ENCODE measurements around the gene GNA15. TPM values are rescaled to one million over a fixed set of nuclear protein-coding genes. Genes with fewer than 3 reads are reported as not detected.

Gene GNA15
- total RNA-seq, 1 experiment from 2014 or later, result not detected

DNA sequence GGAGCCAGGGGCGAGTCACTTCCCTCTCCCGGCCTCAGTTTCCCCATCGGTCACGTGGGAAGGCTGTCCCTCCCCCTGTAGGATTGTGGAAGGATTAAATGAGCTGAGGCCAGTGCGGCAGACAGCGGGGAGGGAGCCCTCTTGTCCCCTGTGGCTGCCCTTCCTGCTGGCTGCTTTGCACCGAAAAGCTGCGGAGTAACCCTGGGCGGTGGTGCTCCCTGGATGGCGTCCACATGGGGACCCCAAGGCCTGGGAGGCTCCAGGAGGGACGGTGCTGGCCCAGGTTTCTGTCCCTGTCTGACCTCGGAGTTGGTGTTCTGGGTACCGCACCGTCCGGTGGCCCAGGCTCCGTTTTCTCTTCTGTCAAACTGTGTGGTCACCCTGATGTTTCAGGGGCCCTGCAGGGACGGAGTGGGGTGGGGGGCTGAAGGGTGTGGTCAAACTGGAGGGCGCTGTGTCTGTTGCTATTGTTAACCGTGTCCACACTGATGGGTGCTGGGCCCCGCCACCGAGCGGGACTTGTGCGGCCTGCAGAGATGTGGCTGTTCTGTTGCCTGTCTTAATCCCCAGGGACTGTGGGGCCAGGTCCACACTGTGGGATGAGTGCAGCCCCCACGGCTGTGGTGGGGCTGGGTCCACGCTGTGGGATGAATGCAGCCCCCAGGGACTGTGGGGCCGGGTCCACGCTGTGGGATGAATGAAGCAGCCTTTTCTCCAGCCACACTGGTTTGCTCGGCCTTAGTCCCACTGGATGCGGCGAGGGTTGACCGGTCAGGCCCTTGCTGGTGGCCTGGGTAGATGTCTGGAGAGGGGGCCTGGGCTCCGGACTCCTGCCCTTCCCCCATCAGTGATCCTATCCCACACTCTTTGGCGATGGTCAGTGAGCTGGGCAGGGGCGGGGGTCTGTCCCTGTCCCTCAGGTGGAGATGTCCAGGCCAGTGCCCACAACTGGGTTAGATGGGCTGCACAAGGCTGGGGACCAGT is 34.8 kb upstream of the GNA15 start:
- intact Hi-C loops (cut with micrococcal nuclease; ENCODE audit: unreplicated experiment), result no loop called here
- Histone ChIP-seq H3K27me3 (replicated peaks; ENCODE audit: control insufficient read depth, insufficient read depth, low read length) (no peaks in the 10 kb centered on the region), H3K36me3 (ENCODE audit: control insufficient read depth, insufficient read depth, low read length) (no peaks in the 10 kb centered on the region), H3K4me3 (ENCODE audit: low read depth, low read length) (no peak overlapping the region), H3K4me1 (peaks cover 22% of the 10 kb centered on the region), H3K9me3 (no peaks in the 10 kb centered on the region)
- CTCF ChIA-PET, result no interaction called here
- no peak for DNase-seq
- Mint-ChIP-seq H3K36me3 (ENCODE audit: insufficient read depth, unreplicated experiment) (peaks cover 6% of the 10 kb centered on the region), H3K4me3 (ENCODE audit: unreplicated experiment) (no peak overlapping the region), H3K4me1 (ENCODE audit: low read depth, unreplicated experiment) (no peaks in the 10 kb centered on the region), H3K27ac (ENCODE audit: unreplicated experiment) (no peak overlapping the region), H3K9me3 (ENCODE audit: unreplicated experiment) (no peaks in the 10 kb centered on the region), H3K27me3 (ENCODE audit: insufficient read depth, unreplicated experiment) (no peaks in the 10 kb centered on the region)
- BruUV-seq (replicated peaks), result no TSS peak
- POLR2A ChIA-PET, result no interaction called here
- TF ChIP-seq, protein P1, sequence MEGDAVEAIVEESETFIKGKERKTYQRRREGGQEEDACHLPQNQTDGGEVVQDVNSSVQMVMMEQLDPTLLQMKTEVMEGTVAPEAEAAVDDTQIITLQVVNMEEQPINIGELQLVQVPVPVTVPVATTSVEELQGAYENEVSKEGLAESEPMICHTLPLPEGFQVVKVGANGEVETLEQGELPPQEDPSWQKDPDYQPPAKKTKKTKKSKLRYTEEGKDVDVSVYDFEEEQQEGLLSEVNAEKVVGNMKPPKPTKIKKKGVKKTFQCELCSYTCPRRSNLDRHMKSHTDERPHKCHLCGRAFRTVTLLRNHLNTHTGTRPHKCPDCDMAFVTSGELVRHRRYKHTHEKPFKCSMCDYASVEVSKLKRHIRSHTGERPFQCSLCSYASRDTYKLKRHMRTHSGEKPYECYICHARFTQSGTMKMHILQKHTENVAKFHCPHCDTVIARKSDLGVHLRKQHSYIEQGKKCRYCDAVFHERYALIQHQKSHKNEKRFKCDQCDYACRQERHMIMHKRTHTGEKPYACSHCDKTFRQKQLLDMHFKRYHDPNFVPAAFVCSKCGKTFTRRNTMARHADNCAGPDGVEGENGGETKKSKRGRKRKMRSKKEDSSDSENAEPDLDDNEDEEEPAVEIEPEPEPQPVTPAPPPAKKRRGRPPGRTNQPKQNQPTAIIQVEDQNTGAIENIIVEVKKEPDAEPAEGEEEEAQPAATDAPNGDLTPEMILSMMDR (IDR thresholded peaks at IDR 0.05; ENCODE audit: insufficient read depth in 1 of 2, low read depth in 1 of 2, low read length in 1 of 2, severe bottlenecking in 1 of 2, unreplicated experiment in 1 of 2), result no peak

DNA sequence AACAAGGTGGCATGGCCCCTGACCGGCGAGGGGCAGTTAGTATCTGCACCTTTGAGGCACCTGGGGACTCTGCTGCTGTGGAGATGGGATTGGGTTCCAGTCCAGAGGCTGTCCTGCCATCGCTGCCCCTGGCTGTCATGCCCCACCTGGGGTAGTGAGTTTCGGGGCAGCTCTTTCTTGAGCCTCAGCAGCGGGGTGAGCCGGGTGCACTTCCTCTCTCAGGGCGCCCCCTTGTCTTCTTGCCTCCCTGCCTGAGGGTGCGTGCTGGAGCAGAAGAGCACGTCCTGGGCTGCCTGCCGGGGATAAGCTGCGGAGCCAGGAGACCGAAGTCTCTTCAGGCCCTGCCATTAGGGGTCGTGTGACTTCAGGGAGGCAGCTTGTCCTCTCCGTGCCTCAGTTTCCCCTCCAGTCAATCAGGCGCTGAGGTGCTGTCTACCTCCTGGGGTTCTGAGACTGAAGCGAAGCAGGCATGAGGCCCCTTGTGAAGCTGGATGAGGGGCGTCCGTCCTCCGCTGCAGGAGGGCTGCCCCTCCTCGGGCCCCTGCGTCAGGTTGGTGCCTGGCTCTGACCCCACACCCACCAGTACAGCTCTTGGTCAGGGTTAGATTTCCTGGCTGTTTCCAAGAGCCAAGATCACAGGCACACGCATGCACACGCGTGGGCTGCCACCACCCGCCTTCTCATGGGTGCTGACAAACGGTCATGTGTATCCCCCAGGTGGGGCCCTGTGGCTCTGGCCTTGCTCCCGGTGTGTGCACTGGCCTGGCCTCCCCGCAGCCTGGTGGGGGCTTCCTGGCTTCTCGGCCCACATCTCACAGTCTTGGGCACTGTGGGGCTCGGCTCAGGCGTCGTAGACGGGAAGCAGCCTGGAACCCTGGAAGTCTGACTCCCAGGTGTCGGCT is 33.3 kb upstream of the GNA15 start:
- no TSS peak for BruUV-seq (replicated peaks)
- no peaks in the 10 kb centered on the region; the same call in 1 of the 2 replicates for H3K36me3 ChIP-seq (ENCODE audit: control insufficient read depth, insufficient read depth, low read length)
- Mint-ChIP-seq H3K9me3 (ENCODE audit: unreplicated experiment) (no peaks in the 10 kb centered on the region), H3K27me3 (ENCODE audit: insufficient read depth, unreplicated experiment) (no peaks in the 10 kb centered on the region), H3K4me1 (ENCODE audit: low read depth, unreplicated experiment) (no peaks in the 10 kb centered on the region), H3K36me3 (ENCODE audit: insufficient read depth, unreplicated experiment) (peaks cover 6% of the 10 kb centered on the region), H3K27ac (ENCODE audit: unreplicated experiment) (no peak overlapping the region), H3K4me3 (ENCODE audit: unreplicated experiment) (no peak overlapping the region)
- ChIA-PET CTCF (no interaction called here), POLR2A (no interaction called here)
- no peak overlapping the region for H3K4me3 ChIP-seq (ENCODE audit: low read depth, low read length)
- H3K9me3 ChIP-seq, result no peaks in the 10 kb centered on the region
- H3K4me1 ChIP-seq, result peaks cover 7% of the 10 kb centered on the region
- intact Hi-C loops (cut with micrococcal nuclease; ENCODE audit: unreplicated experiment), result no loop called here
- no peak for DNase-seq
- no peaks in the 10 kb centered on the region for H3K27me3 ChIP-seq (replicated peaks; ENCODE audit: control insufficient read depth, insufficient read depth, low read length)
- TF ChIP-seq, protein P1 (IDR thresholded peaks at IDR 0.05; ENCODE audit: insufficient read depth in 1 of 2, low read depth in 1 of 2, low read length in 1 of 2, severe bottlenecking in 1 of 2, unreplicated experiment in 1 of 2), result no peak

DNA sequence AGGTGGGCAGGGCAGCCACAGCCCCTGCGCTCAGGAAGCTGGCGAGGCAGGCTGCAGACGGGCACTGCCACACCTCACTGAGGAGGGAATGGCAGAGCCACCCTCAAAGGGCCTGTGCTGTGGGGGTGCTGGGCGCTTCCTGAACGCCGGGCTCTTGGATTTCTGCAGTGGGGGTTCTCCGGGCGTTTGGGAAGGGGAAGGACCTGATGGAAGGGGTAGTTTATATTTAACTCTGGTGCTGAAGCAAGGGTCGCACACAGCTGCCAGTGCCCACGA is 31.2 kb upstream of the GNA15 start:
- intact Hi-C loops (cut with micrococcal nuclease; ENCODE audit: unreplicated experiment), result no loop called here
- Histone ChIP-seq H3K36me3 (ENCODE audit: control insufficient read depth, insufficient read depth, low read length) (no peaks in the 10 kb centered on the region; the same call in 1 of the 2 replicates), H3K9me3 (no peaks in the 10 kb centered on the region), H3K4me3 (ENCODE audit: low read depth, low read length) (no peak overlapping the region), H3K27me3 (replicated peaks; ENCODE audit: control insufficient read depth, insufficient read depth, low read length) (no peaks in the 10 kb centered on the region), H3K4me1 (no peaks in the 10 kb centered on the region; the same call in 1 of the 2 replicates)
- Mint-ChIP-seq H3K4me1 (ENCODE audit: low read depth, unreplicated experiment) (no peaks in the 10 kb centered on the region), H3K27ac (ENCODE audit: unreplicated experiment) (no peak overlapping the region), H3K27me3 (ENCODE audit: insufficient read depth, unreplicated experiment) (no peaks in the 10 kb centered on the region), H3K36me3 (ENCODE audit: insufficient read depth, unreplicated experiment) (peaks cover 16% of the 10 kb centered on the region), H3K9me3 (ENCODE audit: unreplicated experiment) (no peaks in the 10 kb centered on the region), H3K4me3 (ENCODE audit: unreplicated experiment) (no peak overlapping the region)
- ChIA-PET POLR2A (interaction anchor here (1.1 kb wide), 1 partner anchor 154 kb away, joined by 3 read pairs; no protein-coding TSS in a partner anchor), CTCF (interaction anchor here (0.6 to 1.5 kb wide), 7 partner anchors 10 to 154 kb away, joined by 3 to 10 read pairs (median 4); partner anchors contain the start of gene GNA11)
- BruUV-seq (replicated peaks), result no TSS peak
- TF ChIP-seq, protein P1 (IDR thresholded peaks at IDR 0.05; ENCODE audit: insufficient read depth in 1 of 2, low read depth in 1 of 2, low read length in 1 of 2, severe bottlenecking in 1 of 2, unreplicated experiment in 1 of 2), result no peak
- DNase-seq, result no peak

All from Caco-2 (cell line).